ENCODE data around the gene MDK. TPM values are rescaled to one million over a fixed set of nuclear protein-coding genes. Genes with fewer than 3 reads are reported as not detected.
"Not testable (repeated sequence)": the region's sequence is repeated elsewhere in the genome, so short reads cannot be mapped to it uniquely, and the experiment has no call there.

MDK gene
- total RNA-seq, 1 donor from 2014 or later, result 26.1 TPM

DNA sequence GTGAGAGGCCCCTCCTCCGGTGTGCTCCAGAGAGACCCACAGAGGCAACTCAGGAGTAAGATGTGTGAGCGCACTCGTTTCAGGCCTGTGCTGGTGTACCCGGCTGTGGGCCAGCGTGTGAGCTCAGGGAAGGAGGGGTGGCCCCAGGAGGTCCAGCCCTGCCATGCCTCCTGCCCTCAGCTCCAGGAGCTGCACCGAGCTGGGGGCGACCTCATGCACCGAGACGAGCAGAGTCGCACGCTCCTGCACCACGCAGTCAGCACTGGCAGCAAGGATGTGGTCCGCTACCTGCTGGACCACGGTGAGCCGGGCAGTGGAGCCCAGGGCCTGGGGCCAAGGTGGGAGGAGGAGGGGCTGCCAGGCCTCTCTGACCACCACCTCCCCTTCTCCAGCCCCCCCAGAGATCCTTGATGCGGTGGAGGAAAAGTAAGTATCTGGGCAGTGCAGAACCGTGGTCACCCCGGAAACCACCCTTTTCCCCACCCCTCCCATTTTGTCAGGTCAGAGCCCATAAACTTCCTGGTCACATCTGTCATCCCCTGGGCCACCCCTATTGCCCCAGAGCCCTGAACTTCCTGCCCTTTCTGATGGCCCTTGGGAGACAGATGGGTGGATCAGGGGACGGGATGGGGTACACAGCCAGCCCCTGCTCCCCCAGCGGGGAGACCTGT lies 2.5 kb upstream of the MDK start:
- H3K4me1 ChIP-seq, result peaks cover 10% of the 10 kb centered on the region
- DNase-seq, result no peak
- H3K36me3 ChIP-seq, result peaks cover 34% of the 10 kb centered on the region
- H3K9me3 ChIP-seq, result no peaks in the 10 kb centered on the region
- no peaks in the 10 kb centered on the region for H3K27me3 ChIP-seq (ENCODE audit: low read depth)
- no peak overlapping the region for H3K4me3 ChIP-seq
- no peak for ATAC-seq
- intact Hi-C loops (cut with DNase I), result no loop called here
- peak overlapping the region; percentile 76 for H3K27ac ChIP-seq
- TF ChIP-seq, protein P1, sequence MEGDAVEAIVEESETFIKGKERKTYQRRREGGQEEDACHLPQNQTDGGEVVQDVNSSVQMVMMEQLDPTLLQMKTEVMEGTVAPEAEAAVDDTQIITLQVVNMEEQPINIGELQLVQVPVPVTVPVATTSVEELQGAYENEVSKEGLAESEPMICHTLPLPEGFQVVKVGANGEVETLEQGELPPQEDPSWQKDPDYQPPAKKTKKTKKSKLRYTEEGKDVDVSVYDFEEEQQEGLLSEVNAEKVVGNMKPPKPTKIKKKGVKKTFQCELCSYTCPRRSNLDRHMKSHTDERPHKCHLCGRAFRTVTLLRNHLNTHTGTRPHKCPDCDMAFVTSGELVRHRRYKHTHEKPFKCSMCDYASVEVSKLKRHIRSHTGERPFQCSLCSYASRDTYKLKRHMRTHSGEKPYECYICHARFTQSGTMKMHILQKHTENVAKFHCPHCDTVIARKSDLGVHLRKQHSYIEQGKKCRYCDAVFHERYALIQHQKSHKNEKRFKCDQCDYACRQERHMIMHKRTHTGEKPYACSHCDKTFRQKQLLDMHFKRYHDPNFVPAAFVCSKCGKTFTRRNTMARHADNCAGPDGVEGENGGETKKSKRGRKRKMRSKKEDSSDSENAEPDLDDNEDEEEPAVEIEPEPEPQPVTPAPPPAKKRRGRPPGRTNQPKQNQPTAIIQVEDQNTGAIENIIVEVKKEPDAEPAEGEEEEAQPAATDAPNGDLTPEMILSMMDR (IDR thresholded peaks at IDR 0.05), result no peak

DNA sequence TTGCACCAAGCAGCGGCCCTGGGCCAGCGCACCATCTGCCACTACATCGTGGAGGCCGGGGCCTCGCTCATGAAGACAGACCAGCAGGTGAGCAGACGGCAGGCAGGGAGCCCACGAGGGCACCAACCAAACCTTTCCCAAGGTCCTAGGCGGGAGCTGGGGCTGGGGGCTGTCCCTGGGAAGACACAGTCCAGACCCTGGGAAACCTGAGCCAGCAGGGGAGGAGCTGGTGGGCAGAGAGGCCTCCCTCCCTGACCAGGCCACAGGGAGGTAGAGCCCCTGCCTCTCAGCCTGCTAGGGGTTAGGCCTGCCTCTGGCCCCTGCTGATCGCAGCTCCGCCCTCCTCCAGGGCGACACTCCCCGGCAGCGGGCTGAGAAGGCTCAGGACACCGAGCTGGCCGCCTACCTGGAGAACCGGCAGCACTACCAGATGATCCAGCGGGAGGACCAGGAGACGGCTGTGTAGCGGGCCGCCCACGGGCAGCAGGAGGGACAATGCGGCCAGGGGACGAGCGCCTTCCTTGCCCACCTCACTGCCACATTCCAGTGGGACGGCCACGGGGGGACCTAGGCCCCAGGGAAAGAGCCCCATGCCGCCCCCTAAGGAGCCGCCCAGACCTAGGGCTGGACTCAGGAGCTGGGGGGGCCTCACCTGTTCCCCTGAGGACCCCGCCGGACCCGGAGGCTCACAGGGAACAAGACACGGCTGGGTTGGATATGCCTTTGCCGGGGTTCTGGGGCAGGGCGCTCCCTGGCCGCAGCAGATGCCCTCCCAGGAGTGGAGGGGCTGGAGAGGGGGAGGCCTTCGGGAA lies 1.8 kb upstream of the MDK start:
- H3K36me3 ChIP-seq, result peaks cover 27% of the 10 kb centered on the region
- H3K4me1 ChIP-seq; DNase-seq; H3K27me3 ChIP-seq (ENCODE audit: low read depth); H3K9me3 ChIP-seq; intact Hi-C loops (cut with DNase I): not testable (repeated sequence)
- H3K4me3 ChIP-seq, result peak overlapping the region; percentile 85
- H3K27ac ChIP-seq, result peak overlapping the region; percentile 76
- ATAC-seq, result peak; percentile 4 to 36

DNA sequence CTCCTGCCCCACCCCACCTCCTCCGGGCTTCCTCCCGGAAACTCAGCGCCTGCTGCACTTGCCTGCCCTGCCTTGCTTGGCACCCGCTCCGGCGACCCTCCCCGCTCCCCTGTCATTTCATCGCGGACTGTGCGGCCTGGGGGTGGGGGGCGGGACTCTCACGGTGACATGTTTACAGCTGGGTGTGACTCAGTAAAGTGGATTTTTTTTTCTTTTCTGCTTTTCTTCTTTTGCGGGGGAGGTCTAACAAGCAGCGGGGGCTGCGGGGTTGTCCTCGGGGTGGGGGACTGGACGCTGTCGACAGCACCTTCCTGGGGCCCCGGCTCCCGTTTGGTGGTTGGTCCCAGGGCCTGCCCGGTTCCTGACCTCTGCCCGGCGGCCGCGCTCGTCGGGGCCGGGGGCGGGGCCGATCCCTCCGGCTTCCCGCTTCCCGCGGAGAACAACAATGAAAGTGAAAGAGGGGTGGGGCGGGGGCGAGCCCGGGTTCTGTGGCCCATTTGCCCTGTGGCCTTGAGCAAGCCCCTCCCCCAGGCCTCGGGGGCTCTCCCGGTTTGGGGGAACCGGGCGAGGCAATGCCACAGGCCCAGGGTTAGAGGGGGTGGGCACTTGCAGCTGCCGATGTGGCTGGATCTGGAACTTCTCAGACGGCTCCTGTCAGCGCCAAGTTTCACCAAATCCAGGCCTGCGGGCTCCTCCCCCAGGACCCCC lies 975 bp upstream of the MDK start:
- peak overlapping the region; percentile 85 for H3K4me3 ChIP-seq
- peak overlapping the region; percentile 76 for H3K27ac ChIP-seq
- H3K36me3 ChIP-seq, result peaks cover 19% of the 10 kb centered on the region
- DNase-seq, result peak; percentile 86
- peaks cover 10% of the 10 kb centered on the region for H3K4me1 ChIP-seq
- H3K27me3 ChIP-seq (ENCODE audit: low read depth), result no peaks in the 10 kb centered on the region
- intact Hi-C loops (cut with DNase I), result no loop called here
- peak; percentile 69 to 83 for ATAC-seq
- no peaks in the 10 kb centered on the region for H3K9me3 ChIP-seq
- TF ChIP-seq, protein P1 (IDR thresholded peaks at IDR 0.05), result no peak

DNA sequence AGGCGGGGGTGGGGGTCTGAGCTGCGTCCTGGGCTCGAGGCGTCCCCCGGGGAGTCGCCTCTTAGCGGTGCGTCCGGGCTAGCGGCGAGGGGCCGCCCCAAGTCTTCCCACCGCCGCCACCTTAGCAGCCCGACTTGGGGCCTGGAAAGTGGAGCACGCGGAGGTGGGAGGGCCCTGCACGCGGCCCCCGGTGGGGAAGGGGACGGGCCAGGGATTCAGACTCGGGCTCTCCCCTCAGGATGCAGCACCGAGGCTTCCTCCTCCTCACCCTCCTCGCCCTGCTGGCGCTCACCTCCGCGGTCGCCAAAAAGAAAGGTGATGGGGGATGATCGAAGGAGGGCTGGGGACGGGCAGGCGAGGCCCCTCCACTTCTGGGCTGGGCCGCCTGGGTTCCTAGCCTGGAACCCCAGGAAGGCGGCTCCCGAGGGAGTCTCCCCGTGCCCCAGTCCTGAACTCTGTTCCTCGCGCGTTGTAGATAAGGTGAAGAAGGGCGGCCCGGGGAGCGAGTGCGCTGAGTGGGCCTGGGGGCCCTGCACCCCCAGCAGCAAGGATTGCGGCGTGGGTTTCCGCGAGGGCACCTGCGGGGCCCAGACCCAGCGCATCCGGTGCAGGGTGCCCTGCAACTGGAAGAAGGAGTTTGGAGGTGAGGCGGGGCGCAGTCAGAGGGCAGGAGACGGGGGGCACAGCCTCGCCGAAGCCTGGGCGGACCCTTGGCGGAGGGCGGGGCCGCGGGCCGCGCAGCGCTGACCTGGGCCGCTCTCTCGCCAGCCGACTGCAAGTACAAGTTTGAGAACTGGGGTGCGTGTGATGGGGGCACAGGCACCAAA lies 563 bp downstream of the MDK start:
- peak in 1 of 2 donors; percentile 2 for ATAC-seq

DNA sequence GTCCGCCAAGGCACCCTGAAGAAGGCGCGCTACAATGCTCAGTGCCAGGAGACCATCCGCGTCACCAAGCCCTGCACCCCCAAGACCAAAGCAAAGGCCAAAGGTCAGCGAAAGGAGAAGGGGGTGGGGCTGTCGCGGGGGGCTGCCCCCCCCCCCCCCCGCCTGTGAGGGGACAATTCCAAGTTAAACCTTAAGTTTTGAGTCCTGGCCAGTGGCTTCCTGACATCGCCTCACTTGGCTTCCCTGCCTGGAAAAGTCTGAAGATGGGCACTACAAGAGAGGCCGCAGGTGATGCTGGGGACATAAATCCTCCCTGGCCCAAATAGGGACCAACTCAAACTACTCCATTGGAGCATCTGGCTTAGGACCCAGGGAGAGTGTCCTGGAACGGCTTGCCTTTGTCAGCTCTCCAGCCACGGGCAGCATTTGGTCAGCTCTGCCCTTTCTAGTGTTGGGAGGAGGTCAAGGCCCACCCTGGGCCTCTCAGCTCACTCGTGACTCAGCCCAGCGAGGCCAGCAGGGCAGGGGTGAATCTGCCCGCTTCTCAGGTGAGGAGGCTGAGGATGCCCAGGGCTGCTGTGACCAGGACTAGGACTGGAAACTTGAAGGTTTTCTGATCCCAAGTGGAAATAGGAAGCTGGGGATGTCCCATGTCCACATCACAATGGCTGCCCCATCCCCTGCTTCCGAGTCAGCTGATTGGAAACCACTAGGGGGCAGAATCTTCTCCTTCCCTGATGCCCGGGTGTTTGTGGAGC lies 1.4 kb downstream of the MDK start:
- intact Hi-C loops (cut with DNase I), result no loop called here
- Histone ChIP-seq H3K4me1 (peaks cover 10% of the 10 kb centered on the region), H3K9me3 (no peaks in the 10 kb centered on the region), H3K27ac (no peak overlapping the region), H3K36me3 (no peaks in the 10 kb centered on the region), H3K4me3 (peak overlapping the region; percentile 85), H3K27me3 (ENCODE audit: low read depth) (peaks cover 20% of the 10 kb centered on the region)
- ATAC-seq (no peak), DNase-seq (no peak)
- TF ChIP-seq, protein P1 (IDR thresholded peaks at IDR 0.05), result peak; percentile 52

More for the DNA sequence above, 563 bp downstream of the MDK start:
- intact Hi-C loops (cut with DNase I), result no loop called here
- peak overlapping the region; percentile 85 for H3K4me3 ChIP-seq
- no peak for DNase-seq
- TF ChIP-seq, protein P1 (IDR thresholded peaks at IDR 0.05), result no peak
- peaks cover 12% of the 10 kb centered on the region for H3K27me3 ChIP-seq (ENCODE audit: low read depth)
- no peaks in the 10 kb centered on the region for H3K9me3 ChIP-seq
- H3K27ac ChIP-seq, result no peak overlapping the region
- H3K36me3 ChIP-seq, result peaks cover 3% of the 10 kb centered on the region
- peaks cover 10% of the 10 kb centered on the region for H3K4me1 ChIP-seq

Data from lower lobe of right lung (tissue), 2 donors.